Lower leg skin (tissue), 3 donors: ENCODE measurements around the gene SDK2.

Experiments used
- CTCF ChIP-seq, 3 donors: fragments of 450-650 bp; IDR thresholded peaks; one replicate each; pipeline ENCODE4 v1.5.1; 2016; ENCODE audit warnings: antibody characterized with exemption in 3 of 3, mild to moderate bottlenecking in 3 of 3, moderate library complexity in 2 of 3
- POLR2A ChIP-seq, 2 donors: fragments of 450-650 bp; IDR thresholded peaks; one replicate each; pipeline ENCODE4 v1.6.1; 2016 to 2017; ENCODE audit warnings: antibody characterized with exemption in 2 of 2, mild to moderate bottlenecking in 1 of 2, moderate library complexity in 1 of 2

- TF ChIP-seq CTCF (IDR thresholded peaks at IDR 0.05) (no peak), POLR2A (IDR thresholded peaks at IDR 0.05) (no peak)
These were observed 4.9 kb downstream of the SDK2 start for GRCh38 chr17:73639322-73639721.
